PFSK-1 (cell line): ENCODE results near the gene ZNF511.

Experiments used
- FOXP2 ChIP-seq: optimal IDR thresholded peaks from 2 replicates; pipeline ENCODE3; 2011; ENCODE audit warnings: borderline replicate concordance, control low read depth, inconsistent platforms; ENCODE audit not compliant: insufficient read depth; ENCODE audit errors: extremely low read length, extremely low read depth
- POLR2AphosphoS5 ChIP-seq: IDR thresholded peaks from 2 replicates; pipeline ENCODE4 v1.6.1; 2012; ENCODE audit warnings: low read depth, mild to moderate bottlenecking, control low read depth, low read length, moderate library complexity
- SIN3A ChIP-seq: IDR thresholded peaks from 2 replicates; pipeline ENCODE4 v1.6.1; 2012; ENCODE audit warnings: mild to moderate bottlenecking, low read length, moderate library complexity, borderline replicate concordance; ENCODE audit not compliant: insufficient read depth
- TAF1 ChIP-seq: IDR thresholded peaks from 2 replicates; pipeline ENCODE4 v1.6.1; 2012; ENCODE audit warnings: low read length, control low read depth, borderline replicate concordance; ENCODE audit not compliant: insufficient read depth
- TF ChIP-seq, protein P1 (sequence below), 2 experiments: IDR thresholded peaks; 2 replicates each; pipeline versions ENCODE4 v1.6.1 to v1.8.0; 2011 to 2012; ENCODE audit warnings: low read depth in 2 of 2, low read length in 2 of 2, control low read depth in 1 of 2, inconsistent platforms in 1 of 2, mild to moderate bottlenecking in 1 of 2, moderate library complexity in 1 of 2; ENCODE audit not compliant: insufficient read depth in 1 of 2

The ZNF511 gene

DNA sequence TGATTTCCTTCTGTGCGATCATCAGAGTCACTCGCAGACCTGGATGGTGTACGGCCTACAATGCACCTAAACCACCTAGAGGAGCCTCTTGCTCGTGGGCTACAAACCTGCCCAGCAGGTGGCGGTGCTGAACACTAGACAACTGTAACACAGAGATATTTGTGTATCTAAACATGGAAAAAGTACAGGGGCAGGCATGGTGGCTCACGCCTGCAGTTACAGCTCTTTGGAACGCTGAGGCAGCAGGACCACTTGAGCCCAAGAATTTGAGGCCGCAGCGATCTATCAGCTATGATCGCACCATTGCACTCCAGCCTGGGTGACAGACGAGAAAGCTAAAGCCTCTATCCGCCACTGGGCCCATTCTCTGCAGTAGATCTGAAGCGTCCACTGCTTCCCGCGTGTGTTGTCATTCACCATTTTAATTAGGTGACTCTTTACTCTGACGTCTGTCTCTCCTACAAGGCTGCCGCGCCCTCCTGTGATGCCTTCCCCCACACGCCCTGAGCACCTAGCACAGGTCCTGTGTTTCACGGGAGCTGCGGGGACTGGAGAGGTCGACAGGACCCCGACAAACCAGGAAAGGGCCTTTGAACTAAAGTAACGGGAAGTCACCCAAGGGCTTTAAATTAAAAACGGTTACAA, 816 bp upstream of the ZNF511 start:
- TF ChIP-seq SIN3A: no peak
- no peak for TF ChIP-seq FOXP2
- TF ChIP-seq POLR2AphosphoS5: no peak
- TF ChIP-seq TAF1: no peak

DNA sequence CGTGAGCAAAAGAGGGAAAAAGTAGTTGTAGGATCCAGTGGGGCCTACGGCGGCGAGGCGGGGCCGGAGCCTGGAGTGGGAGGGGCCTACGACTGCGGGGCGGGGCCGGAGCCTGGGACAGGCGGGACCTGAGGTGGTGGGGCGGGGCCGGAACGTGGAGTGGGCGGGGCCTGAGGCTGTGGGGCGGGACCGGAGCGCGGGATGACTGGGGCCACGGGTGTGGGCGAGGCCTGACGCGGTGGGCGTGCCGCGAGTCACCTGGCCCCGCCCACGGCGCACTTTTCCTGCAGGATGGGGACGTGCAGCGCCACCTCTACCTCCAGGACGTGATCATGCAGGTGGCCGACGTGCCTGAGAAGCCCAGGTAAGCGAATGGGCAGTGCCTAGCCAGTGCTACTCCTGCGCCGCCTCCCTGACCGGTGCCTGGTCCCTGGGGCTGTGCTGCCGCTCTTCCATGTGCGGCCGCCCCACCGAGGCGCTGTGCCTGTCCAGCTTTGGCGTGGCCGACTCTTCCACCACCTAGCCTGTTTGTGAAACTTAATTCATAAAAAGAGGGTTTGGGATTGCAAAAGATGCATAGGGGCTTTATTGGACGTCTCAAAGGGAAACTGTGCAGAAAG, 496 bp downstream of the ZNF511 start:
- TF ChIP-seq TAF1 (no peak), FOXP2 (peak; percentile 7), SIN3A (no peak), POLR2AphosphoS5 (no peak)
- TF ChIP-seq, protein P1, sequence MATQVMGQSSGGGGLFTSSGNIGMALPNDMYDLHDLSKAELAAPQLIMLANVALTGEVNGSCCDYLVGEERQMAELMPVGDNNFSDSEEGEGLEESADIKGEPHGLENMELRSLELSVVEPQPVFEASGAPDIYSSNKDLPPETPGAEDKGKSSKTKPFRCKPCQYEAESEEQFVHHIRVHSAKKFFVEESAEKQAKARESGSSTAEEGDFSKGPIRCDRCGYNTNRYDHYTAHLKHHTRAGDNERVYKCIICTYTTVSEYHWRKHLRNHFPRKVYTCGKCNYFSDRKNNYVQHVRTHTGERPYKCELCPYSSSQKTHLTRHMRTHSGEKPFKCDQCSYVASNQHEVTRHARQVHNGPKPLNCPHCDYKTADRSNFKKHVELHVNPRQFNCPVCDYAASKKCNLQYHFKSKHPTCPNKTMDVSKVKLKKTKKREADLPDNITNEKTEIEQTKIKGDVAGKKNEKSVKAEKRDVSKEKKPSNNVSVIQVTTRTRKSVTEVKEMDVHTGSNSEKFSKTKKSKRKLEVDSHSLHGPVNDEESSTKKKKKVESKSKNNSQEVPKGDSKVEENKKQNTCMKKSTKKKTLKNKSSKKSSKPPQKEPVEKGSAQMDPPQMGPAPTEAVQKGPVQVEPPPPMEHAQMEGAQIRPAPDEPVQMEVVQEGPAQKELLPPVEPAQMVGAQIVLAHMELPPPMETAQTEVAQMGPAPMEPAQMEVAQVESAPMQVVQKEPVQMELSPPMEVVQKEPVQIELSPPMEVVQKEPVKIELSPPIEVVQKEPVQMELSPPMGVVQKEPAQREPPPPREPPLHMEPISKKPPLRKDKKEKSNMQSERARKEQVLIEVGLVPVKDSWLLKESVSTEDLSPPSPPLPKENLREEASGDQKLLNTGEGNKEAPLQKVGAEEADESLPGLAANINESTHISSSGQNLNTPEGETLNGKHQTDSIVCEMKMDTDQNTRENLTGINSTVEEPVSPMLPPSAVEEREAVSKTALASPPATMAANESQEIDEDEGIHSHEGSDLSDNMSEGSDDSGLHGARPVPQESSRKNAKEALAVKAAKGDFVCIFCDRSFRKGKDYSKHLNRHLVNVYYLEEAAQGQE (IDR thresholded peaks at IDR 0.05; ENCODE audit: insufficient read depth in 1 of 2, low read depth in 2 of 2, low read length in 2 of 2): no peak

DNA sequence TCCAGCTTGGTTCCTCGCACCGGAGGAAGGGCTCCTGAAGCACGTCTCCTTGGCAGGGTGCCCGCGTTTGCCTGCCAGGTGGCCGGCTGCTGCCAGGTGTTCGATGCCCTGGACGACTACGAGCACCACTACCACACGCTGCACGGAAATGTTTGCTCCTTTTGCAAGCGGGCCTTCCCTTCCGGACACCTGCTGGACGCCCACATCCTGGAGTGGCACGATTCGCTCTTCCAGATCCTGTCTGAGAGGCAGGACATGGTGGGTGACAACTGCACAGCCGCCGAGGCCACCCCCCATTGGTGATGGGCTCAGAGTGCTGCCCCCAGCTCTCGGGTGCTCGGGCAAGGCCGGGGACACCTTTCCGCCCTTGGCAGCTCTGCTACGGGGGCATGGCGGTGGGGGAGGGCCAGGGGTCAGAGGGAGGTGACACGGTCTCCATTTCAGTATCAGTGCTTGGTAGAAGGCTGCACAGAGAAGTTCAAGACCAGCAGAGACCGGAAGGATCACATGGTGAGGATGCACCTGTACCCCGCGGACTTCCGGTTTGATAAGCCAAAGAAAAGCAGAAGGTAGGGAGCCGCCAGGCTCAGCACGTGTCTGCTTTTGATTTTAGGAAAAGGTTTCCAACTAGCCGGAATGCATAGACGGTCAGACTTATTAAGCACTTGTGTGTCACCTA, 1.1 kb downstream of the ZNF511 start:
- TF ChIP-seq FOXP2: no peak
- TF ChIP-seq POLR2AphosphoS5: no peak
- TF ChIP-seq TAF1: no peak
- TF ChIP-seq, protein P1 (IDR thresholded peaks at IDR 0.05; ENCODE audit: insufficient read depth in 1 of 2, low read depth in 2 of 2, low read length in 2 of 2): no peak
- TF ChIP-seq SIN3A: no peak

DNA sequence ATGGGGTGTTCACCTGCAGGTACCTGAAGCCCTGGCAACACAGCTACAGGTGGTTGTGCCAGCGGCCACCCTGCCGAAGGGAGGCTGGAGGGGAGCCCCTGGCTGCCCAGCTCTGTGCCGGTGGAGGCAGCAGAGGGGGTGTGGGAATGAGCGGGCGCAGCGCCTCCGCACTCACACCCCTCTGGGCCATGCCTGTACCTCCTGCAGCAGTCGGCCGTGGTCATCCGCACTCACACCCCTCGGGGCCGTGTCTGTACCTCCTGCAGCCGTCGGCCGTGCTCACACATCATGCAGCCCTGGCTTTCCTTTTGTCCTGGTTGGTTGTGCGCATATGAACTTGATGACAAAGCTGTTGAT, 1.7 kb downstream of the ZNF511 start:
- TF ChIP-seq FOXP2 (no peak), POLR2AphosphoS5 (no peak)

DNA sequence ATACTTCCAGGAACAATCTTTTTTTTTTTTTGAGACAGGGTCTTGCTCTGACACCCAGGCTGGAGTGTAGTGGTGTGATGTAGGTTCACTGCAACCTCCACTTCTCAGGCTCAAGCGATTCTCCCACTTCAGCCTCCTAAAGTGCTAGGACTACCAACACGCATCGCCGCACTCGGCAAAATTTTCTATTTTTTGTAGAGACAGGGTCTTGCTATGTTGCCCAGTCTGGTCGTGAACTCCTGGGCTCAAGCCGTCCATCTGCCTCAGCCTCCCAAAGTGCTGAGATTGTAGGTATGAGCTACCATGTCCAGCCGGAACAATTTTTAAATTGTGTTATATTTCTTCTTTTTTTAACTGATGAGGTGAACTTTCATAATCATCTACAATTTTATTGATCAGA, 2.1 kb downstream of the ZNF511 start:
- TF ChIP-seq SIN3A (no peak), TAF1 (no peak), POLR2AphosphoS5 (no peak), FOXP2 (no peak)
- TF ChIP-seq, protein P1 (IDR thresholded peaks at IDR 0.05; ENCODE audit: insufficient read depth in 1 of 2, low read depth in 2 of 2, low read length in 2 of 2): no peak

DNA sequence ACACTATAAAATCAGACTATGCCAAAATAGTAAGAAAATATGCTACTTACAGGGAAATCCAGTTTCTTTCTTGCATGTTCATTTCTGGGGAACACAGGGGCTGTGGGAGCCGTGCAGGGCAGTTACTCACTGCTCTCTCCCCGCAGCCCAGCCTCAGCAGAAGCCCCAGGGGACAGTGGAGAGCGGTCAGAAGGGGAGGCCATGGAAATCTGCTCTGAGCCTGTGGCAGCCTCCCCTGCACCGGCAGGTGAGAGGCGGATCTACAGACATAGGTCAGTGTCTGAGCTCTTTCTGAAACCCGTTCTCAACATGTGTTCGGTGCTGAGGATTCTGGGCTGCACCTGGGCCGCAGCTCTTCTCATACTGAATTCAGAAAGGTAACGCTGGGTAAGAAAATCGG, 2.9 kb downstream of the ZNF511 start:
- no peak for TF ChIP-seq SIN3A
- no peak for TF ChIP-seq FOXP2
- TF ChIP-seq, protein P1 (IDR thresholded peaks at IDR 0.05; ENCODE audit: insufficient read depth in 1 of 2, low read depth in 2 of 2, low read length in 2 of 2): no peak
- no peak for TF ChIP-seq TAF1
- no peak for TF ChIP-seq POLR2AphosphoS5
